Vagina (tissue), 2 donors: ENCODE measurements around the gene MAPK8IP2.

ENCODE experiments used
- CTCF ChIP-seq, 3 experiments: fragments of 450-650 bp in 2 of 3; fragments of 200-600 bp in 1 of 3; sonication (generic) in 1 of 3; IDR thresholded peaks; one replicate each; pipeline ENCODE4 v1.5.1; 2017 to 2019; ENCODE audit warnings: antibody characterized with exemption in 3 of 3, mild to moderate bottlenecking in 2 of 3, moderate library complexity in 2 of 3
- POLR2A ChIP-seq, 2 donors: fragments of 450-650 bp; IDR thresholded peaks; one replicate each; pipeline ENCODE4 v1.6.1; 2017; ENCODE audit warnings: antibody characterized with exemption in 2 of 2, mild to moderate bottlenecking in 2 of 2, moderate library complexity in 2 of 2

- peak in 2 of 3 experiments; percentile 7 to 80 for TF ChIP-seq CTCF (IDR thresholded peaks at IDR 0.05)
- TF ChIP-seq POLR2A (IDR thresholded peaks at IDR 0.05) = no peak
Observed at GRCh38 chr22:50620593-50621355, 20.2 kb downstream of the MAPK8IP2 start.
